BJ (cell line): Measurements from ENCODE around the gene GPAM. TPM values are rescaled to one million over a fixed set of nuclear protein-coding genes. Genes with fewer than 3 reads are reported as not detected.

Source experiments
- CTCF ChIA-PET: fragments of 350-600 bp; formaldehyde crosslinking; extraction: SDS; loops from one replicate; lab custom pipeline; 2021; ENCODE audit warnings: antibody characterized with exemption, inconsistent platforms; lab: Yijun Ruan, JAX
- POLR2A ChIA-PET: fragments of 300-600 bp; sonication (Branson Sonifier 250); formaldehyde crosslinking; extraction: SDS; loops from one replicate; lab custom pipeline; 2021; ENCODE audit warnings: antibody characterized with exemption; lab: Charles Lee
- DNase-seq: peaks from one replicate; pipeline ENCODE4 v3.0.0-alpha.2; 2011; ENCODE audit warnings: low read depth
- H3K27me3 ChIP-seq: 2 replicates; pipeline ENCODE4 v1.6.0; 2011; ENCODE audit warnings: low read length; ENCODE audit not compliant: control insufficient read depth, insufficient read depth
- H3K36me3 ChIP-seq: 2 replicates; pipeline ENCODE4 v1.5.1; 2011; ENCODE audit warnings: low read length; ENCODE audit not compliant: control insufficient read depth, insufficient read depth
- H3K4me3 ChIP-seq: 2 replicates; pipeline ENCODE4 v1.5.1; 2011; ENCODE audit warnings: low read depth, mild to moderate bottlenecking, control low read depth, low read length
- polyA plus RNA-seq: library from polyadenylated mRNA; depleted of rRNA; stranded (reverse); fragments of >200 nt; gene quantifications from 2 replicates; pipeline ENCODE4 v1.2.3, GENCODE V29; 2011
- TF ChIP-seq, protein P1 (sequence below): IDR thresholded peaks from 2 replicates; pipeline ENCODE4 v1.5.1; 2011; ENCODE audit warnings: low read depth, mild to moderate bottlenecking, control low read depth, inconsistent platforms, low read length, moderate library complexity; ENCODE audit not compliant: insufficient read depth

GPAM gene
- polyA plus RNA-seq, 1 experiment: 4.5 TPM

DNA sequence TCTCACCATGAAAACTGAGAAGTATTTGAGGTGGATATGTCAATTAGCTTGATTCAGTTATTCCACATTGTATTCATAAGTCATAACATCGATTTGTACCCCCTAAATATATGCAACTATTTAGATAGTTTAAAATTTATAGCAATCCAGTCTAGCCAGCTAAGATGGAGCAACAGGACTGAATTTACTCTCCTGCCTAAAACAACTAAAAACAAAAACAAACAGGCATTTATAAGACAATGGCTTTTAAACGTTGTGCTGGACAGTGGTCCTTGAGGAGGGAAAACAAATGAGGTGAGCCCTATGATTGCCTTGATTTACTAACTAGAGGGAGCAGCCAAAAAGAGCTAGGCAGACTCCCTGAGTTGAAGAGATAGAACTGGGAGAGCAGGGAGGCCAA, 814 bp upstream of the GPAM start:
- H3K27me3 ChIP-seq: no peaks in the 10 kb centered on the region
- DNase-seq: no peak
- no peaks in the 10 kb centered on the region for H3K36me3 ChIP-seq
- TF ChIP-seq, protein P1, sequence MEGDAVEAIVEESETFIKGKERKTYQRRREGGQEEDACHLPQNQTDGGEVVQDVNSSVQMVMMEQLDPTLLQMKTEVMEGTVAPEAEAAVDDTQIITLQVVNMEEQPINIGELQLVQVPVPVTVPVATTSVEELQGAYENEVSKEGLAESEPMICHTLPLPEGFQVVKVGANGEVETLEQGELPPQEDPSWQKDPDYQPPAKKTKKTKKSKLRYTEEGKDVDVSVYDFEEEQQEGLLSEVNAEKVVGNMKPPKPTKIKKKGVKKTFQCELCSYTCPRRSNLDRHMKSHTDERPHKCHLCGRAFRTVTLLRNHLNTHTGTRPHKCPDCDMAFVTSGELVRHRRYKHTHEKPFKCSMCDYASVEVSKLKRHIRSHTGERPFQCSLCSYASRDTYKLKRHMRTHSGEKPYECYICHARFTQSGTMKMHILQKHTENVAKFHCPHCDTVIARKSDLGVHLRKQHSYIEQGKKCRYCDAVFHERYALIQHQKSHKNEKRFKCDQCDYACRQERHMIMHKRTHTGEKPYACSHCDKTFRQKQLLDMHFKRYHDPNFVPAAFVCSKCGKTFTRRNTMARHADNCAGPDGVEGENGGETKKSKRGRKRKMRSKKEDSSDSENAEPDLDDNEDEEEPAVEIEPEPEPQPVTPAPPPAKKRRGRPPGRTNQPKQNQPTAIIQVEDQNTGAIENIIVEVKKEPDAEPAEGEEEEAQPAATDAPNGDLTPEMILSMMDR: no peak
- POLR2A ChIA-PET: no interaction called here
- CTCF ChIA-PET: interaction anchor here (1.0 to 4.9 kb wide), 5 partner anchors 12 to 131 kb away, joined by 3 to 26 read pairs (median 5); no protein-coding TSS in a partner anchor
- H3K4me3 ChIP-seq: peak overlapping the region; percentile 96

DNA sequence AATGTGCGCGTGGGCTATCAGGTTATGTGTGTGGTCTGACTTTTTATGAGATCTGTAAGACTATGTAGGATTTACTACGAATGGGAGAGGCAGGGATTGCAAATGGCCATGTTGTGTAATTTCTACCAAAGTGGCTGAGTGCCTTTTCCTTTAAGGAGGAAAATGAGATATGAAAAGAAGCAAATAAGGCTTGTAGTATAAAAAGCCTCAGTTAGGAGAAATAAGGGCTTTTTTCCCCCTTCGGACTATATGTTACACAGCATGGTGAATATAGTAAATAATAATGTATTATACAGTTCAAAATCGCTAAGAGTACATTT, 447 bp upstream of the GPAM start:
- TF ChIP-seq, protein P1: no peak
- POLR2A ChIA-PET: no interaction called here
- no peak for DNase-seq
- H3K36me3 ChIP-seq: no peaks in the 10 kb centered on the region
- no peaks in the 10 kb centered on the region for H3K27me3 ChIP-seq
- peak overlapping the region; percentile 96 for H3K4me3 ChIP-seq
- CTCF ChIA-PET: interaction anchor here (1.0 to 4.9 kb wide), 9 partner anchors 12 to 131 kb away, joined by 3 to 26 read pairs (median 4); no protein-coding TSS in a partner anchor

DNA sequence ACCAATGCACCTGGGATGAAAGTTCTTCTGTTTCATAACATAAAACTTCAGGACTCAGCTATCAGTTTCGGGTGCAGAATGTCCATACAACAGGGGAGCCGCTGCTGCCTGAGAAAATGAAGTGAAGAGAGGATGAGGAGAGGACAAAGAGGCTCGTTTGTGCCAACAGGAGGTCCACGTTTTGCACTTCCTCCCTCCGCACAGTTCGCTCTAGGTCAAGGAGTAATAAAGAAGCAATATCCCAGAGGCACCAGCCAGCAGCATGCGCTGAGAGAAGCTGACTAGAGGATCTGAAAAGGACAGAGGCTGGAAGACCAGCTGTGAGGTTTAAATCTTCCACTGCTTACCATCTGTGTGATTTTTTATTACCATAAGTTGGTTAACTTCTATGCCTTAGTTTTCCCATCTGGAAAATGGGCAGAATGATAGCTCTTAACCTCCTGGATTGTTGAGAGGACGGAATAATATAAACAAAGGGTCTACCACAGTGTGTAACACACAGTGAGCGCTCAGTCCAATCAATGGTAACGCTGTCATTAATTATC, 709 bp downstream of the GPAM start:
- Histone ChIP-seq H3K4me3 (peak overlapping the region; percentile 96), H3K27me3 (no peaks in the 10 kb centered on the region), H3K36me3 (no peaks in the 10 kb centered on the region)
- no peak for DNase-seq
- TF ChIP-seq, protein P1: no peak
- POLR2A ChIA-PET: no interaction called here
- CTCF ChIA-PET: interaction anchor here (1.0 to 4.9 kb wide), 10 partner anchors 12 to 133 kb away, joined by 3 to 26 read pairs (median 4); no protein-coding TSS in a partner anchor

DNA sequence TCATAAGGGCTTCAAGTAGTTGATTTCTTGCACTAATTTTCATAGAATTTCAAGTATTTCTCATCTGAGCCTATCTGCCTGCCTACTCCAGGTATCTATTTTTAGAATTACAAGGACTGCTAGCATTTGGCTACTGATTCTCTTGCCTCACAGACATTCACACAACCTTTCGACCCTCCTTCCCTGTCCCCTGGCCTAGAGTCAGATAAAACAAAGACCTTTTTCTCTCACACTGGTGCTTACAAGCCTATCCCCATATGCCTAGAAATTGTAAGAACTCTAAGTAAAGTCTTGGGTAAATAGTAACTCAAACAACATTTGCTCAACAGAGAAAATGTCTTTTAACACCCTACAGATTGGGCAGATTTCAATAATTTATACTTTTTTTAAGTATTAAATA, 6.3 kb downstream of the GPAM start:
- CTCF ChIA-PET: interaction anchor here (1.7 kb wide), 1 partner anchor 40 kb away, joined by 3 read pairs; no protein-coding TSS in a partner anchor
- DNase-seq: no peak

DNA sequence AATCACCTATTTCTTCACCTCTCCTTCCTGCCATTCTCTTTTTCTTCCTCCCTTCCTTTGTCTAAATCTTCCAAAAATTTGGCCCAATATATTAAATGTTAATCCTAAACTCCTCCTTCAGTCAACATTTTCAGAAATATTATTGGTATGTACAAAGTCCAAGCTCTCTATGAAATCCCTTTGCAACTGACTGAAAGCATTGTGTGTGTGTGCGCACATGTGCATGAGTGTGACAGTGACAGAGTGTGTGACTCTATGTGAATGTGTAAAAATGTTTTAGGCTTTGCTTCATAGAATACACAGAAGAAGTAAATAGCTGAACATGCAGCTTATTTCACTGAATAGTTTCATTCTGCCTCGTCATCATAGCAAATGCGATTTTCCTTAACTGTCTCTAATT, 7.0 kb downstream of the GPAM start:
- TF ChIP-seq, protein P1: no peak
- ChIA-PET POLR2A (no interaction called here), CTCF (no interaction called here)
- no peaks in the 10 kb centered on the region for H3K27me3 ChIP-seq
- no peak for DNase-seq
- H3K36me3 ChIP-seq: no peaks in the 10 kb centered on the region; the same call in 1 of the 2 replicates
- H3K4me3 ChIP-seq: no peak overlapping the region

More for the DNA sequence above, 6.3 kb downstream of the GPAM start:
- Histone ChIP-seq H3K4me3 (no peak overlapping the region), H3K36me3 (no peaks in the 10 kb centered on the region; the same call in 1 of the 2 replicates), H3K27me3 (no peaks in the 10 kb centered on the region)
- TF ChIP-seq, protein P1: no peak
- POLR2A ChIA-PET: no interaction called here
